A549 (cell line): Measurements from ENCODE around the gene CCDC136. TPM values are rescaled to one million over a fixed set of nuclear protein-coding genes. Genes with fewer than 3 reads are reported as not detected.

Source experiments
- ATAC-seq, 2 experiments: fragments of 200-7000 bp in 1 of 2; fragments of >200 bp in 1 of 2; cut with Nextera tagmentation in 1 of 2; cut with Tn5 transposase in 1 of 2; 3 replicates each; pipeline versions ENCODE4 v1.8.0 to v1.9.1; 2018 to 2020; ENCODE audit warnings: mild to moderate bottlenecking in 1 of 2, moderate library complexity in 1 of 2
- CTCF ChIA-PET: fragments of 300-600 bp; sonication (Branson Sonifier 250); formaldehyde crosslinking; extraction: SDS; loops from one replicate; lab custom pipeline; 2021; ENCODE audit warnings: antibody characterized with exemption, inconsistent platforms; lab: Yijun Ruan, JAX
- POLR2A ChIA-PET: fragments of 350-600 bp; formaldehyde crosslinking; extraction: SDS; loops from one replicate; lab custom pipeline; 2021; ENCODE audit warnings: antibody characterized with exemption, inconsistent platforms; lab: Yijun Ruan, JAX
- DNase-seq, 2 experiments: peaks; one replicate each; pipeline versions ENCODE4 v3.0.0 to v3.0.0-alpha.2; 2011 to 2016; ENCODE audit warnings: low read depth in 1 of 2, low spot score in 1 of 2
- FAIRE-seq: peaks from 2 replicates; lab custom pipeline; 2011; peaks lifted over from hg19 to GRCh38; lab: Jason Lieb, UNC
- H3K27ac ChIP-seq, 2 experiments: fragments of >200 bp; sonication (Bioruptor Twin); formaldehyde crosslinking; 3 replicates each; pipeline ENCODE4 v1.5.1; 2016 to 2017
- H3K4me1 ChIP-seq: fragments of >200 bp; sonication (Bioruptor Twin); formaldehyde crosslinking; 3 replicates; pipeline ENCODE4 v1.6.1; 2016
- H3K4me2 ChIP-seq: fragments of >200 bp; sonication (Bioruptor Twin); formaldehyde crosslinking; 3 replicates; pipeline ENCODE4 v1.6.1; 2016
- H3K4me3 ChIP-seq: fragments of >200 bp; sonication (Bioruptor Twin); formaldehyde crosslinking; 3 replicates; pipeline ENCODE4 v1.5.1; 2016
- H3K9me3 ChIP-seq: fragments of >200 bp; sonication (Bioruptor Twin); formaldehyde crosslinking; 3 replicates; pipeline ENCODE4 v1.6.1; 2016
- CHD2 ChIP-seq: fragments of 150-350 bp; IDR thresholded peaks from 2 replicates; pipeline ENCODE4 v1.6.1; 2014; ENCODE audit warnings: low read length; ENCODE audit not compliant: partially characterized antibody
- EHF ChIP-seq: fragments of 250-450 bp; sonication (Bioruptor Pico); IDR thresholded peaks from 2 replicates; pipeline ENCODE4 v1.5.0; 2020; ENCODE audit warnings: mild to moderate bottlenecking
- ESRRA ChIP-seq: fragments of 150-350 bp; IDR thresholded peaks from 2 replicates; pipeline ENCODE4 v1.6.1; 2014; ENCODE audit warnings: mild to moderate bottlenecking, low read length, borderline replicate concordance
- HOXB13 ChIP-seq: fragments of 250-450 bp; sonication (Bioruptor Pico); IDR thresholded peaks from 2 replicates; pipeline ENCODE4 v1.5.0; 2020; ENCODE audit warnings: low read depth, mild to moderate bottlenecking, moderate library complexity
- KDM1A ChIP-seq: fragments of 200-600 bp; sonication (generic); IDR thresholded peaks from 2 replicates; pipeline ENCODE4 v1.6.1; 2016; ENCODE audit warnings: low read depth, mild to moderate bottlenecking
- MAFK ChIP-seq: fragments of 450-650 bp; IDR thresholded peaks from 2 replicates; pipeline ENCODE4 v1.6.1; 2014; ENCODE audit not compliant: partially characterized antibody
- MAZ ChIP-seq: fragments of 150-350 bp; IDR thresholded peaks from 2 replicates; pipeline ENCODE4 v1.6.1; 2014; ENCODE audit warnings: antibody characterized with exemption, low read depth, low read length, borderline replicate concordance
- NFE2L2 ChIP-seq: fragments of 150-350 bp; conservative IDR thresholded peaks from 2 replicates; pipeline ENCODE4 v1.6.1; 2014; ENCODE audit warnings: low read length
- PBX3 ChIP-seq: IDR thresholded peaks from 2 replicates; pipeline ENCODE4 v1.6.1; 2012
- POLR2AphosphoS2 ChIP-seq: conservative IDR thresholded peaks from 2 replicates; pipeline ENCODE4 v1.6.1; 2012; ENCODE audit warnings: low read length, improper control_type of control experiment, inconsistent platforms
- RFX5 ChIP-seq: fragments of 450-650 bp; IDR thresholded peaks from 2 replicates; pipeline ENCODE4 v1.7.1; 2014; ENCODE audit warnings: antibody characterized with exemption, mild to moderate bottlenecking, moderate library complexity
- RNF2 ChIP-seq: fragments of 200-600 bp; sonication (generic); IDR thresholded peaks from 2 replicates; pipeline ENCODE4 v1.6.1; 2016; ENCODE audit warnings: low read depth, mild to moderate bottlenecking, antibody characterized with exemption, moderate library complexity, borderline replicate concordance
- SREBF2 ChIP-seq: fragments of 450-650 bp; IDR thresholded peaks from 2 replicates; pipeline ENCODE4 v1.6.1; 2014; ENCODE audit warnings: mild to moderate bottlenecking, moderate library complexity
- USF2 ChIP-seq: fragments of 450-650 bp; IDR thresholded peaks from 2 replicates; pipeline ENCODE4 v1.6.1; 2014; ENCODE audit warnings: antibody characterized with exemption
- ZSCAN20 ChIP-seq: fragments of 250-450 bp; sonication (Bioruptor Pico); IDR thresholded peaks from 2 replicates; pipeline ENCODE4 v1.8.0; 2022; ENCODE audit warnings: mild to moderate bottlenecking, moderate library complexity
- WGBS: methylation state at CpG from one replicate; pipeline ENCODE4 v1.1.6; 2017; ENCODE audit errors: missing lambda C conversion rate; 5-methylcytosine and 5-hydroxymethylcytosine counted together
- polyA plus RNA-seq, 4 experiments: library from polyadenylated mRNA; depleted of rRNA in 3 of 4; stranded (reverse); fragments of >200 nt; fragmentation: RNase III in 1 of 4; extraction: RNeasy Plus Mini Kit Qiagen cat#74134 plus additional on column Dnase treatment in 1 of 4; gene quantifications; 2 replicates in 3 of 4; 3 replicates in 1 of 4; pipeline ENCODE4 v1.2.3, GENCODE V29; 2011 to 2017
- TF ChIP-seq, protein P1 (sequence below): fragments of 250-450 bp; sonication (Bioruptor Pico); IDR thresholded peaks from 2 replicates; pipeline ENCODE4 v1.5.0; 2021; ENCODE audit warnings: mild to moderate bottlenecking, moderate library complexity, borderline replicate concordance
- TF ChIP-seq, protein P2 (sequence below): fragments of >200 bp; sonication (Bioruptor Twin); formaldehyde crosslinking; IDR thresholded peaks from 2 replicates; pipeline ENCODE4 v1.6.1; 2016

Gene CCDC136
- polyA plus RNA-seq, 2 of the 4 experiments (the other 2 are of a cell fraction): 4.7 to 5.4 TPM

GRCh38 chr7:128865996-128866877 lies 74.5 kb downstream of the CCDC136 start:
- 97% methylated on average over 22 of the region's 27 CpGs for WGBS
- H3K4me2 ChIP-seq: no peak overlapping the region
- ChIA-PET POLR2A (no interaction called here), CTCF (interaction anchor here (17.4 kb wide), 1 partner anchor 17 kb away, joined by 225 read pairs; no protein-coding TSS in a partner anchor)
- no peak for FAIRE-seq
- no peak overlapping the region for H3K27ac ChIP-seq
- H3K4me3 ChIP-seq: no peak overlapping the region
- no peak for DNase-seq
- H3K9me3 ChIP-seq: no peaks in the 10 kb centered on the region
- TF ChIP-seq RNF2 (no peak), CHD2 (no peak), HOXB13 (CRISPR knock-in tag) (no peak), USF2 (no peak), ZSCAN20 (no peak), PBX3 (no peak), NFE2L2 (no peak), POLR2AphosphoS2 (no peak), RFX5 (no peak)
- peaks cover 17% of the 10 kb centered on the region; the same call in 2 of the 3 replicates for H3K4me1 ChIP-seq
- no peak for ATAC-seq

- peaks cover 17% of the 10 kb centered on the region; the same call in 2 of the 3 replicates for H3K4me1 ChIP-seq
- no peak for FAIRE-seq
- H3K4me3 ChIP-seq: no peak overlapping the region
- no peak overlapping the region for H3K4me2 ChIP-seq
- CTCF ChIA-PET: interaction anchor here (17.4 kb wide), 1 partner anchor 16 kb away, joined by 225 read pairs; no protein-coding TSS in a partner anchor
- H3K27ac ChIP-seq: no peak overlapping the region
- ATAC-seq: no peak
- POLR2A ChIA-PET: no interaction called here
- 91% methylated on average over 4 of the region's 4 CpGs for WGBS
- no peaks in the 10 kb centered on the region for H3K9me3 ChIP-seq
- DNase-seq: no peak
- TF ChIP-seq EHF (CRISPR knock-in tag) (no peak), MAFK (no peak), MAZ (no peak), ESRRA (no peak), SREBF2 (no peak), KDM1A (no peak)
- TF ChIP-seq, protein P1, sequence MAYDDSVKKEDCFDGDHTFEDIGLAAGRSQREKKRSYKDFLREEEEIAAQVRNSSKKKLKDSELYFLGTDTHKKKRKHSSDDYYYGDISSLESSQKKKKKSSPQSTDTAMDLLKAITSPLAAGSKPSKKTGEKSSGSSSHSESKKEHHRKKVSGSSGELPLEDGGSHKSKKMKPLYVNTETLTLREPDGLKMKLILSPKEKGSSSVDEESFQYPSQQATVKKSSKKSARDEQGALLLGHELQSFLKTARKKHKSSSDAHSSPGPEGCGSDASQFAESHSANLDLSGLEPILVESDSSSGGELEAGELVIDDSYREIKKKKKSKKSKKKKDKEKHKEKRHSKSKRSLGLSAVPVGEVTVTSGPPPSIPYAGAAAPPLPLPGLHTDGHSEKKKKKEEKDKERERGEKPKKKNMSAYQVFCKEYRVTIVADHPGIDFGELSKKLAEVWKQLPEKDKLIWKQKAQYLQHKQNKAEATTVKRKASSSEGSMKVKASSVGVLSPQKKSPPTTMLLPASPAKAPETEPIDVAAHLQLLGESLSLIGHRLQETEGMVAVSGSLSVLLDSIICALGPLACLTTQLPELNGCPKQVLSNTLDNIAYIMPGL: no peak
- TF ChIP-seq, protein P2, sequence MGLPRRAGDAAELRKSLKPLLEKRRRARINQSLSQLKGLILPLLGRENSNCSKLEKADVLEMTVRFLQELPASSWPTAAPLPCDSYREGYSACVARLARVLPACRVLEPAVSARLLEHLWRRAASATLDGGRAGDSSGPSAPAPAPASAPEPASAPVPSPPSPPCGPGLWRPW: no peak
Observed at GRCh38 chr7:128867241-128867640, 75.5 kb downstream of the CCDC136 start.
